GM18499 (cell line): ENCODE results near the gene OSBPL2.

Experiments used
- ATAC-seq: cut with Tn5 transposase; IDR thresholded peaks from one replicate; pipeline ENCODE4 v1.9.1; 2021; ENCODE audit warnings: moderate number of reproducible peaks; ENCODE audit not compliant: insufficient read depth, unreplicated experiment

The OSBPL2 gene

DNA sequence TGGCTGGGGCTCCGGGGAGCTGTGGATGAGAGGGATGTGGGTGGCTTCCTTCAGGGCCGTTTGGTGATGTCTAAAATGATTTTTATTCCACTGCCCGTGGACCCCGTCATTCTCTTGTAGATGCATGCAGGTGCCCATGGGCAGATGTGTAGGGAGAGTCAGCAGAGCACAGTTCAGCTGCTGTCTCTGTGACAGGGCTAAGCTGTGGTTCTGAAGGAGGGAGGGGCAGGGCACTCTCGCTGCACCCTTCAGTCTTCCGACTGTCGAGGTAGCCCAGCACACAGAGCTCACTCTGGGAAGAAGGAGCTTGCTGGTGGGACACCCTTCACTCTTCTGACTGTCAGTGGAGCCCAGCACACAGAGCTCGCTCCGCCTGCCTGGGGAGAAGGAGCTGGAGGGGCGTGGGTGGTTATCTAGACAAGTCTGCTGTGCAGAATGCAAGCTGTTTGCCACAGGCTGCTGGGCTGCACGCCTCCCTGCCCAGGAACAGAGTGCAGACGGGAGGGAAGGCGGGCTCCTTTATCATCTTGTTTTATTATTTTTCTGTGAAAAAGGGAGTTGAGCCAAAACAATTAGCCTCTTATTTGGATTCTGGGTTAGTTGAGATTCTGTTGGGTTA is 36.1 kb downstream of the OSBPL2 start:
- ATAC-seq = no peak

DNA sequence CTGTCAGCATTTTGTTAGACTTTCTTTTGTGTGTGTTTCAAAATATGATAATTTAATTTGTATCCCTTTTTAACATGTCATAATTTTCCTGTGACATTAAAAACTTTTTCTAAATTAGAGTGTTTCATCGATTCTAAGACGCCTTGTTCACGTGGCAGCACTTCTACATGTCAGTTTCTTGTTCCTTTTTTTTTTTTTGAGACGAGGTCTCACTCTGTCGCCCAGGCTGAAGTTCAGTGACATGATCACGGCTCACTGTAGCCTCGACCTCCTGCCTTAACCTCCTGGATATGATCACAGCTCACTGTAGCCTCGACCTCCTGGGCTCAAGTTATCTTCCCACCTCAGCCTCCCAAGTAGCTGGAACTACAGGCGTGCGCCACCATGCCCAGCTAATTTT is 36.9 kb downstream of the OSBPL2 start:
- ATAC-seq = no peak

DNA sequence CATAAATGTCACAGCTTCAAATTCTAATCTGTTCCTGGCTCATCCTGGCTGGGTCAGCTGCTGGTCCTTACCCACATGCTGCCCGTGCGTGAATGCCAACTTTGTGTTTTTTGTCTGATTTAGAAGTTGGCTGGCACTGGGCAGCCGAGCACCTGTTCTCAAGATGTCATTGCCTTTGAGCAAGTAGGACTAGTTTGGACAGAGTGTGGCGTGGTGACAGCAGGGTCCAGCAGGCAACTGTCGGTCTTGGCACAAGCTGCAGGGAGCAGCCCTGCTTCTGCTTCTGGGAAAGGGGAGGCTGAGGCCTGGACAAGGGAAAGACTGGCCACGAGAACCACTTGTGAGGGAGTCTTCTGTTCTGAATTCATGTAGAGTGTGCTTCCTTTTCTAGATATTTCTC is 38.1 kb downstream of the OSBPL2 start:
- ATAC-seq = no peak

DNA sequence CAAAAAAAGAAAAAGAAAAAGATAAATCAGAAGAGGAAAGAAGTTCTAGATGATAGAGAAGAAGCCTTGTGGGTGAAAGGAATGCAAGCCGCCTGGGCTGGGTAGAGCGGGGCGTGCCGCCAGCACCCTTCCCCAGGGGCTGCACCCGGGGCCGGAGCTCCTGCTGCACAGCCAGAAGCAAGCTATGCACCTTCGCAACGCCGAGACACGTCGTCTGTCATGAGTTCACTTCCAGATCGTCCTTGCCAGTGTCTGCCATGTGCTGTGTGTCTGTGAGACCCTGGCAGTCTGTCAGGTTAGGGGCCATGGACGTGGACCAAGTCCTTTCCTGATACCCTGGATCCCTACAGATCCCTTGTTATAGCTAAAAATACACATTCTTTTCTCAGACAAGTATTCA is 38.9 kb downstream of the OSBPL2 start:
- no peak for ATAC-seq

DNA sequence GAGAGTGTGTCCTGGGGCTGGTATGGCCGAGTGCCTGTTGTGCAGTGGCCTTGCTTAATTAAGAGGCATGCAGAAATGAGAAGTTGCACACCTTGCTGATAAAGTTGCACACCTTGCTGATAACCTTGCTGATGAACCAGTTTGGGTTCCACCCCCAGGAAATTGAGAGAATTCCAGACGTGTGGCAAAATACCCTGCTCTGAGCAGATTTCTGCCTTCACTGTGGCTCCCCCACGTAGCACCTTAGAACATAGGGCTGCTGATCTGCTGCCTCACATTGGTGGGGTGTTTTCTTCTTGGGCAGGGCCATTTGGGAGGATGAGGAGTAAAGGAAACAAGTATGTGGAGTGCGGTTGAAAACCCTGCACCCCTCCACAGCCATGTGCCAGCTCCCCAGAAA is 42.0 kb downstream of the OSBPL2 start:
- no peak for ATAC-seq

DNA sequence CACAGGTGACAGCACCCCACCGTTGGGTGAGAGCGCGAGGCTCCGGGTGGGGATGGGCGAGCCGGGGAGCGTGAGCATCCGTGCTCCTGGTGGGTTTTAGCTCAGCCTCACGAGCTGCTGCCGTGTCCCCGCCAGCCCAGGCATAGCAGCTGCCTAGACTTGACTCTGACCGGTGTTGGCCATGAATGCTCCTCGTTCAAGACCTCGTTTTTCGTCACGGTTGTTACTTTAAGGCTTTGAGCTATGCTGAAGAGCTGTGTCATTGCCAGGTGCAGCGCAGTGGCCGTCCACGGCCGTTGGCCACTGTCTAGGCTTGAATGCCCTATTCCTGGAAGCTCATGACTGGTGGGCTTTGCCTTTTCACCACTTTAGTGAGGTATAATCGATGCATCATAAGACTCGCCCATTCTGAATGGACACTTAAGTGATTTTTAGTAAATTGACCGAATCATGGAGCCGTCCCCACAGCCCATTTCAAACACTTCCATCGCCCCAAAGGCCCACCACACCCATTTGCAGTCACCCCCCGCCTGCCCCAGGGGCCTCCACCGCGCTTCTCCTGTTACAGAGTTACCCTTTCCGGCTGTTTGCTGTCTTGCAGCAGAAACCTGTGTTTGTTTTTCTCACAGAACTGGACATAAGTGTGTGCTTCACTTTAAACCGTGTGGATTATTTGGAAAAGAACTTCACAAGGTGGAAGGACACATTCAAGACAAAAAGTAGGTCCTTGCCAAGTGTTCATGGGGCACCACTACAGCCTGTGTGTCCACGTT is 43.0 kb downstream of the OSBPL2 start:
- no peak for ATAC-seq

DNA sequence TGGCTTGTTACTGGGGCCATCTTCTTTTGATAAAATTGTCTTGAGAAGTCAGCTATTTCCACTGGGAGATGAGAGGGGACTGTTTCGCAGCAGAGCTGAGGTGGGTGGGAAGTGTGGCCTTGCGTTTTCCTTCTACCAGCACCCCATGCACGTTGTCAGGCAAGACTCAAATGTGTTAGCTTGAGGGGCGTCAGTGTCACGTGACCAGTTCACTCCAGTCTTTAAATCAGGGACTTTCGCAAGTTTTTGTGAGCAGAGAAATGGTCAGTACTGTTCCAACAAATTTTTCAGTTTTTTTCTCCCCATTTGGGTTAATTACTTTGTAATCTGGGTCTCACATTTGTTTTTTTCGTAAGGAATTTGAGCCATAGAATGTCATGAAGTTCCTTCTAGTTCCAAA is 43.8 kb downstream of the OSBPL2 start:
- ATAC-seq = no peak

DNA sequence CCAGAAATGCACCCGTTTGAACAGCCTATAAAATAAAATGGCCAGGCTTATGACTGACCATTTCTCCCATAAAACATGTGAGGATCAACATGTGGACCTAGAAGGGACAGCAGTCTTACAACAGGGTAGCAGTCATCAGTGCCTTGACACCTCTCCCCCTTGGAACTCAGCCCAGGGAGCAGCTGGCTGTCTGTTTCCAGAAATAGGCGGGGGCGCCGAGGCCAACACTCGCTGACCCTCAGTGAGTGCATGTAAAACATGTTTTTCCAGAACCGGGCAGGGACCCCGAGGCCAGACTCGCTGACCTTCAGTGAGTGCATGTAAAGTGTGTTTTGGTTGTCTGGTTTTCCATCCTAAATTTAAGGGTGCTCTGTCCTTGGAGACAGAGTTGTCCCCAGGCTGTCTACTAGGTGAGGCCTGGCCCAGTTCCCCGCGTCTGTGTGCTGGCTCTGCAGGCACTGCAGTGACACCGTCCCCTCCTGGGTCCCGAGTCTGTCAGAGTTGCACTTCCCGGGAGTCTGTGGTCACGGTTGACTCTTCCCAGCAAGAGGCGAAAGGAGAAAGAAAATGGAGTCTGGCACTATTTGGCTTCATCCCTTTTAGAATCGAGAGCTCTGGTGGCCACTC is 44.7 kb downstream of the OSBPL2 start:
- ATAC-seq = no peak

DNA sequence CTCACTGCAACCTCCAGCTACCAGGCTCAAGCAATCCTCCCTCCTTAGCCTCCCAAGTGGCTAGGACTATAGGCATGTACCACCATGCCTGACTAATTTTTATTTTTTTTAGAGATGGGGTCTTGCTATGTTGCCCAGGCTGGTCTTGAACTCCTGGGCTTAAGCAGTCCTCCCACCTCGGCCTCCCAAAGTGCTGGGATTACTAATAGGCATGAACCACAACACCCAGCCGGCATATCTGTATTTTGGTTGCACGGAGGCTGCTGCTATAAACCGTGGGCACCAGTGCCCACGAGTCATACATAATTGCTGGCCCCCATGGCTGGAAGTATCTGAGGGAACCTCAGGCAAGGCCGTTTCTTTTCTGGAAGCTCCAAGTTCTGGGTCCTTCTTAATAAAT is 46.1 kb downstream of the OSBPL2 start:
- ATAC-seq = no peak

DNA sequence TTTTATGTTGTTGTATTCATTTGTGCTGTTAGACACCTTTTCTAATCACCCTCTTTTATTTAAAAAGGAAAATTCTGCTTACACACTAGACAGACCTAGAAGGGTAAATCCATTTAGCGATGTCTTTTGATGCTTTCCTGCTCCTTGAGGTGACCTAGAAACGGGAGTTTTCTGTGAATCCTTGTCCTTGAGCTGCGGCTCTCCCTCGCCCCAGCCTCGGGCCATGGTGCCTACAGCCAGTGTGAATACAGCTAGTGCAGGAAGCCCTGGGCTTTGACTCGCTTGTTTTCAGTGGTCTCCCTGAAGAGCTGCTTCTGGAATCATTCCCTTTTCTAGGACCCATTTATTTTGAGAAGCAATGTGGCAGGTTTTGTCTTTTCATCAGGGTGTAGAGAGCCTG is 46.8 kb downstream of the OSBPL2 start:
- ATAC-seq = no peak

DNA sequence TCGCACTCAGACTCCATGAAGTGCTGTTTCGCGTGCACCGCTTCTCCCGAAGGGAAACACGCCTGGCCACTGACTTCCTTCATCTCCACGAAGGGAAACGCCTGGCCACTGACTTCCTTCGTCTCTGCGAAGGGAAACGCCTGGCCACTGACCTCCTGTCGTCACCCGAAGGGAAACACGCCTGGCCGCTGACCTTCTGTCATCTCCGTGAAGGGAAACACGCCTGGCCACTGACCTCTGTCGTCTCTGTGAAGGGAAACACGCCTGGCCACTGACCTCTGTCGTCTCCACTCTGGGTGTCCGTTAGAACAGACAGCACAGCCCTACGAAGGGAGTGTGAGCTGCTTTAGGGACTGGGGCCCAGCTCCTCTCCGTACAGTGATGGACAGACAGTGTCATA is 47.4 kb downstream of the OSBPL2 start:
- no peak for ATAC-seq

DNA sequence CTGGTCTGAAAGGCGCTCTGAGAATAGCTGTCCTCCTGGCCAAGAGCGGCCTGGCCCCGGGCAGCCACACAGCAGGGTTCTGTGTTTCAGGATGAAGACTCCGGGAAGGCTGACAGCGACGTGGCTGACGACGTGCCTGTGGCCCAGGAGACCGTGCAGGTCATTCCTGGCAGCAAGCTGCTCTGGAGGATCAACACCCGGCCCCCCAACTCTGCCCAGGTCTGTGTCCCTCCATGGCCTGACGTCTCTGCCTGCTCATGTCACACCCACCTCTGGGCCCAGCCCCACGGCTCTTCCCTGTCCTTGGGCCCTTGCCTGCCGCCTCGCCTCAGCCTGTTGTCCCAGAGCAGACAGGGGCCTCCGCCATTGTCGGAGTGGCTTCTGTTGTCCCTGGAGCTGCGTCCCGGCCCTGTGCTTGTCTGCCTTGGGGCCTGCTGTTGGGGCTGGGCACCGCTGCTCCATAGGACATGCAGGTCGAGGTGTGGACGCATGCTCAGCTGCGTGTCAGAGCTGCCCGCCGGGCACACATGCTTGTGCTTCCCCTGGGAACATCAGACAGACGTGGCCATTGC is 48.3 kb downstream of the OSBPL2 start:
- ATAC-seq = no peak

DNA sequence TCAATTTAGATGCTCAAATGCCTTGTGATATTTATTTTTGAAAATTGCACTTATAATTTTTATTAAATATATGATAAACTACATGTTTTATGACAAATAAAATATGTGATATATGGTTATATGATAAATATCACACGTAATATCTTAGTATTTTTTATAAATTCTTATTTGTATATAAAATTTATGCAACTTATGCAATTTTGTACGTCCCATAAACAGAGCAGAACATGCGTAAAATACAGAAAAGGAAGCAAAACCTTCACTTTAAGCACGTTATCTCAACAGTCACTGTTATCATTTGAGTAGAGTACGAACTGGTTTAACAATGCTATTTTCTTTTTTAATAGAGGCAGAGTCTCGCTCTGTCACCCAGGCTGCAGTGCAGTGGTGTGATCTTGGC is 48.8 kb downstream of the OSBPL2 start:
- ATAC-seq = no peak

DNA sequence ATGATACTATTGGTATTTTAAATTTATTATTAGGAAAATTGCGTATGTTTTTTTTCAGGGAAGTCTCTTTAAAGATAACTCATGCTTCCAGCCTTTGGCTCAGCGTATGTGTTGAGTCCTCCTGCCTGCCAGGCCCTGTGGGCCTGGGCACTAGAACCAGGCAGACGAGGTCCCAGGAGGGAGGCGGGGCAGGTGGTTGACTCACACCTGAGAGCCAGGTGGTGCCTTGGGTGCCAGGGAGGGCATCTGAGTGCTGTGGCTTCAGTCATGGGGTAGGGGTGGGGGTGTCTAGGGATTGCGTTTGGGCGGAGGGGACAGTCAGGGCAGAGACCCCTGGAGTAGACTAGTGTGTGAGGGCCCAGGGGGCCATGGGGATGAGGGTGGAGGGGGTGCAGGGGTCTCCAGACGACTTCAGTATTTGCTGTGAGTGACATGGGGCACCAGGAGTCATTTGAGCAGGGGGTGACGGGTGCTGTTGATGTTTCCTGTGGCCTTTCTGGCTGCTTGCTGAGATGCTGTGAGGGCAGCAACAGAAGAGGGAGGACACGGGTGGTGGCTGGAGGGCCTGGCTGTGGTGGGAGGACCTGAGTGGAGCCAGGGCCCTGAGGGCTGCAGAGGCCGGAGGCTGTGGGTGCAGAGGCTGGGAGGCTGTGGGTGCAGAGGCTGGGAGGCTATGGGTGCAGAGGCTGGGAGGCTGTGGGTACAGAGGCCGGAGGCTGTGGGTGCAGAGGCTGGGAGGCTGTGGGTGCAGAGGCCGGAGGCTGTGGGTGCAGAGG is 49.6 kb downstream of the OSBPL2 start:
- ATAC-seq = no peak

DNA sequence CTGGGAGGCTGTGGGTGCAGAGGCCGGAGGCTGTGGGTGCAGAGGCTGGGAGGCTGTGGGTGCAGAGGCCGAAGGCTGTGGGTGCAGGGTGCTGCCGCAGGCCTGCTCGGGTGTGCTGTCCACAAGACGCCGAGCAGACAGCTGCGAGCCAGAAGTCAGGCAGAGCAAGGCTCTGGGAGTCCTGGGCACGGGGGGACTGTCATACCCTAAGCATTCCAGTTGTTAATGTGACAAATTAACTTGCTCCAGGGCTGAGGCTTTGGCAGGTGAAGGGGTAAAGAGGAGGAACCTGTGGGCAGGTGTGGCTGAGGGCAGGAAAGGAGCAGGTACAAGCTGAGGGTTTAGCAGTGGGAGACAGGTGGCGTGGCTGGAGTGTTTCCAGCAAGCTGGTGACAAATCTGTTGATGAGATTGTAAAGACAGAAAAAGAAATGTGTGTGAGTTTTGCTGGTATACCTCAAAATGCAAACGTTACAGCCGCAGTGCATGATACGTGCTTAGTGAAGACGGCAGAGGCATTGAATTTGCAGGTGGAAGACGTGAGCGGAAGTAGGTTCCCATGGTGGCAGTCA is 50.3 kb downstream of the OSBPL2 start:
- no peak for ATAC-seq

DNA sequence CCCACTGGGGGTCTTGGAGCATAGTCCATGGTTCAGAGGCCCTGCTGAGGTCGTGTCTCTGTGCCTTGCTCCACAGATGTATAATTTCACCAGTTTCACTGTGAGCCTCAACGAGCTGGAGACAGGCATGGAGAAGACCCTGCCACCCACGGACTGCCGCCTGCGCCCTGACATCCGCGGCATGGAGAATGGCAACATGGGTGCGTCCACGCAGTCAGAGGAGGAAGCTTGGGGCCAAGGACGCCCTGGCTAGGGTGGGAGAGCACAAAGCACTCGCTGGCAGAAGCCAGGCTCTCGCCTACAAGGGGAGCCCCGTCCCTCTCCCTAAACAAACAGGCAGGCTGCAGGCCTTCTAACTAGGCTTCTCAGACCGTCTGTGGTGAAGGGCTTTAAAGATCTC is 50.8 kb downstream of the OSBPL2 start:
- no peak for ATAC-seq

DNA sequence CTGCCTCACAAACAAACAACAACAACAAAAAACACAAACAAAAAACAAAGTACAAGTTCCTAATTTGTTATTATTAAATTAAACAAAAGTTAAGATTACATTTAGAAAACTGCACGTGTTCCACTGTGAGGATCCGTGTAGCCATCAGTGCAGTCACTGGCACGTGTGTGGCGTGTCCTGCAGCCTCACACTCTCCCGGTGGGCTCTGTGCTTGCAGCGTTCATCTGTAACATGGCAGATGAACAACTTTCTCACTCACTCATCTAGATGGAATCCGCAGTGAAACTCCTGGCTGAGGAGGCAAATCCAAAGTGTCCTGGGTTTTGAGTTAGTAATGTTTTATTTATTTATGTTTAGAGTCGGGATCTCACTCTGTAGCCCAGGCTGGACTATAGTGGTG is 51.6 kb downstream of the OSBPL2 start:
- no peak for ATAC-seq

DNA sequence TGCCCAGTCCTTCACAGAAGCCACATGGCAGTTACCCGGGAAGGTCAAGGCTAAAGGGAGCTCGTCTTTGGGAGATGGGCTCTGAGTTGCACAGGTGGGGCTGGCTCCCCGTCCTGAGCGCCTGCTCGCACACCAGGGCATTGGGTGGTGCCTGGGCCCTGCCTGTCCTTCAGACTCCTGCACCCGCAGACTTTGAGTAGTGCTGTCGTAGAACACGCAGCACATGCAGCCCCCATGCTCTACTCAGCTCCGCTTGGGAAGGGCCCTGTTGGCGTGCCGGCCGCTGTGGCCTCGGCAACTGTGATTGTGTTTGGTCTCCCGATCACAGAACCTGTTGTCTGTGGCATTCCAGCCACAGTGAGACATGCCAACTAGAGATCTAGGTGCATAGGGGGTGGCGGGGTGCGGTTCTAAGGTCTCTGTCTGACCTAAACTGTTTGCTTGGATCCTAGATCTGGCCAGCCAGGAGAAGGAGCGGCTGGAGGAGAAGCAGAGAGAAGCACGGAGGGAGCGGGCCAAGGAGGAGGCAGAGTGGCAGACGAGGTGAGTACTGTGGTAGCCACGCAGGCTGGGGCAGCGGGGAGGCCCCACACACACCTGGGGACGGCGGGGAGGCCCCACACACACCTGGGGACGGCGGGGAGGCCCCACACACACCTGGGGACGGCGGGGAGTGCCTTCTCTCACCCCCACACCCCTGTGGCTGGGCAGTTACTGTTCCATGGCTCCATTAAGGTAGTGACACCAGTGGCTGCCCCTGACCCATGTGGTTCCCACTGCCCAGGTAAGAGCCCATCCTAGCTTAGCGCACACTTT is 53.1 kb downstream of the OSBPL2 start:
- no peak for ATAC-seq

DNA sequence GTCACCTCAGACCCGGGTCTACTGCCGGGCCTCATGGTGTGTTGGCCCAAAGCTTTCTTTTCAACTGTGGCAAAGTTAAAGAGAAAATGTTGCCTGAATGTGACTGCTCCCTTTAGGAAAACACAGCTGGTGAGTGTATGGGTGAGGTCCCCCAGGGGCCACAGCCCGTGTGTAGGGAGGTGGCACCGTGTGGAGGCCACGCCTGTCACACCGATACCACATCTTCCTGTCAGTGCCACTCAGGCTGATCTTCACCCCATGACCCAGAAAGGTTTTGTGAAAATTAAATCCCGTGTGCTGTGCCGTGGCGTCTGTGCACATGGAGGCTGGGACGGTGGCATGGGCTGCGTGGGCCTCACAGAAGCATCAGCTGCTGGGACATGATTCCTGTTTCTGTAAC is 53.8 kb downstream of the OSBPL2 start:
- no peak for ATAC-seq
